ENCODE data around the gene SLC25A13. TPM values are rescaled to one million over a fixed set of nuclear protein-coding genes. Genes with fewer than 3 reads are reported as not detected.
A peak's percentile ranks its signal among the peaks of the same experiment; 100 is the strongest.

SLC25A13 gene
- total and polyA plus RNA-seq, 9 of the 15 experiments (the other 6 are each of a cell fraction or from before 2014, with no cell fraction given): 21.4 to 80.2 (median 58.7) TPM

- TF ChIP-seq CREB1 (IDR thresholded peaks at IDR 0.05) (no peak), CREB1 (CRISPR knock-in tag; IDR thresholded peaks at IDR 0.05) (no peak), ZNF174 (CRISPR knock-in tag; IDR thresholded peaks at IDR 0.05) (no peak), SIX5 (IDR thresholded peaks at IDR 0.05; ENCODE audit: borderline replicate concordance in 1 of 2, insufficient read depth in 1 of 2, low read depth in 1 of 2, low read length in 2 of 2) (no peak), FOXA1 (IDR thresholded peaks at IDR 0.05; ENCODE audit: borderline replicate concordance) (no peak), DPF2 (IDR thresholded peaks at IDR 0.05) (no peak), JUND (IDR thresholded peaks at IDR 0.05; ENCODE audit: borderline replicate concordance, low read depth, low read length) (no peak), JUND (tag; IDR thresholded peaks at IDR 0.05; ENCODE audit: borderline replicate concordance, low read depth, low read length) (no peak), C11orf30 (IDR thresholded peaks at IDR 0.05; ENCODE audit: low read depth) (no peak), RFX7 (CRISPR knock-in tag; IDR thresholded peaks at IDR 0.05) (no peak), SFPQ (IDR thresholded peaks at IDR 0.05; ENCODE audit: low read depth, low read length) (no peak), SMAD1 (IDR thresholded peaks at IDR 0.05; ENCODE audit: low read depth, low read length, partially characterized antibody) (no peak), FOXA3 (CRISPR knock-in tag; conservative IDR thresholded peaks at IDR 0.05 in 1 of 2, IDR thresholded peaks at IDR 0.05 in 1 of 2) (no peak), FOXJ3 (CRISPR knock-in tag; IDR thresholded peaks at IDR 0.05) (no peak), ARID1B (IDR thresholded peaks at IDR 0.05) (peak; percentile 31; the same call in 1 of the 2 replicates), HNRNPL (IDR thresholded peaks at IDR 0.05; ENCODE audit: low read depth, low read length) (no peak), SMARCA5 (IDR thresholded peaks at IDR 0.05) (no peak), BRF2 (IDR thresholded peaks at IDR 0.05; ENCODE audit: borderline replicate concordance, insufficient read depth, insufficient read length) (no peak), PHTF2 (CRISPR knock-in tag; IDR thresholded peaks at IDR 0.05) (no peak), CCNT2 (IDR thresholded peaks at IDR 0.05; ENCODE audit: borderline replicate concordance, extremely low read depth, insufficient read length, low read depth, low read length) (no peak), NFE2L1 (tag; IDR thresholded peaks at IDR 0.05; ENCODE audit: borderline replicate concordance, low read depth) (no peak), ZNF586 (CRISPR knock-in tag; conservative IDR thresholded peaks at IDR 0.05) (no peak), RAD21 (CRISPR knock-in tag; conservative IDR thresholded peaks at IDR 0.05 in 1 of 2, IDR thresholded peaks at IDR 0.05 in 1 of 2) (no peak), CREB5 (CRISPR knock-in tag; IDR thresholded peaks at IDR 0.05) (no peak), CTBP1 (IDR thresholded peaks at IDR 0.05; ENCODE audit: borderline replicate concordance) (peak; percentile 40; the same call in 1 of the 2 replicates), ZNF431 (CRISPR knock-in tag; IDR thresholded peaks at IDR 0.05) (no peak)
Observed at GRCh38 chr7:96349572-96349971, 27.7 kb upstream of the SLC25A13 start (continued).

All from K562 (cell line).